HEK293 (cell line): ENCODE results near the gene TRIM24.
"Not testable (repeated sequence)": the region's sequence is repeated elsewhere in the genome, so short reads cannot be mapped to it uniquely, and the experiment has no call there.

ENCODE experiments used
- CTCF ChIA-PET: fragments of 350-600 bp; formaldehyde crosslinking; extraction: SDS; loops from one replicate; lab custom pipeline; 2021; ENCODE audit warnings: antibody characterized with exemption; lab: Yijun Ruan, JAX
- POLR2A ChIA-PET: fragments of 300-600 bp; formaldehyde crosslinking; extraction: SDS; loops from one replicate; lab custom pipeline; 2020; ENCODE audit warnings: antibody characterized with exemption, inconsistent platforms; lab: Yijun Ruan, JAX
- H3K27ac ChIP-seq: fragments of 200-500 bp; sonication (Bioruptor generic); 2 replicates; pipeline ENCODE4 v1.5.1; 2014; ENCODE audit warnings: low read depth, low read length, control low read depth, inconsistent platforms; ENCODE audit errors: extremely low read depth
- H3K36me3 ChIP-seq, 2 experiments: fragments of 200-500 bp in 1 of 2; sonication (Bioruptor generic) in 1 of 2; 1 replicate in 1 of 2; 2 replicates in 1 of 2; pipeline ENCODE4 v1.5.1; 2014 to 2017; ENCODE audit warnings: inconsistent platforms in 2 of 2, low read length in 2 of 2; ENCODE audit not compliant: control insufficient read depth in 2 of 2, insufficient read depth in 1 of 2
- H3K4me1 ChIP-seq: fragments of 200-500 bp; sonication (Bioruptor generic); 2 replicates; pipeline ENCODE4 v1.5.1; 2014; ENCODE audit warnings: mild to moderate bottlenecking, low read length, inconsistent platforms; ENCODE audit not compliant: control insufficient read depth, insufficient read depth
- H3K4me3 ChIP-seq: 2 replicates; pipeline ENCODE4 v1.5.1; 2011; ENCODE audit warnings: low read depth, mild to moderate bottlenecking, control low read depth, low read length, moderate library complexity
- H3K9me3 ChIP-seq: fragments of 200-500 bp; sonication (Bioruptor generic); 2 replicates; pipeline ENCODE4 v1.5.1; 2014; ENCODE audit warnings: low read depth, low read length, inconsistent platforms; ENCODE audit not compliant: control insufficient read depth, insufficient read depth
- BCL6B ChIP-seq: fragments of 450-650 bp; formaldehyde crosslinking; IDR thresholded peaks from 2 replicates; pipeline ENCODE4 v1.5.1; 2017; ENCODE audit warnings: missing biosample characterization, missing genetic modification characterization
- KLF8 ChIP-seq: fragments of 450-650 bp; formaldehyde crosslinking; IDR thresholded peaks from 2 replicates; pipeline ENCODE4 v1.5.1; 2016; ENCODE audit warnings: missing biosample characterization, missing genetic modification characterization
- SETDB1 ChIP-seq: IDR thresholded peaks from one replicate; pipeline ENCODE4 v1.6.1; 2017; ENCODE audit warnings: mild to moderate bottlenecking, low read length, moderate library complexity, mixed read lengths; ENCODE audit not compliant: insufficient read length
- TRIM28 ChIP-seq: IDR thresholded peaks from 2 replicates; pipeline ENCODE4 v1.6.1; 2011; ENCODE audit warnings: low read length, control low read depth, borderline replicate concordance
- ZBTB1 ChIP-seq: fragments of 450-650 bp; formaldehyde crosslinking; IDR thresholded peaks from 2 replicates; pipeline ENCODE4 v1.5.1; 2016; ENCODE audit warnings: missing biosample characterization, missing genetic modification characterization
- ZBTB21 ChIP-seq: fragments of 450-650 bp; formaldehyde crosslinking; IDR thresholded peaks from 2 replicates; pipeline ENCODE4 v1.5.1; 2017; ENCODE audit warnings: missing biosample characterization, missing genetic modification characterization
- ZFP41 ChIP-seq: fragments of 450-650 bp; formaldehyde crosslinking; IDR thresholded peaks from 2 replicates; pipeline ENCODE4 v1.5.1; 2016; ENCODE audit warnings: missing biosample characterization, missing genetic modification characterization, borderline replicate concordance
- ZFP69B ChIP-seq: fragments of 450-650 bp; formaldehyde crosslinking; IDR thresholded peaks from 2 replicates; pipeline ENCODE4 v1.5.1; 2016; ENCODE audit warnings: missing biosample characterization, missing genetic modification characterization
- ZNF146 ChIP-seq: fragments of 450-650 bp; formaldehyde crosslinking; IDR thresholded peaks from 2 replicates; pipeline ENCODE4 v1.5.1; 2016; ENCODE audit warnings: missing biosample characterization, missing genetic modification characterization
- ZNF366 ChIP-seq: fragments of 450-650 bp; formaldehyde crosslinking; conservative IDR thresholded peaks from 2 replicates; pipeline ENCODE4 v1.5.1; 2016; ENCODE audit warnings: missing biosample characterization, missing genetic modification characterization
- ZNF37A ChIP-seq: fragments of 450-650 bp; IDR thresholded peaks from 2 replicates; pipeline ENCODE4 v1.5.1; 2018; ENCODE audit warnings: missing biosample characterization, missing genetic modification characterization
- ZNF416 ChIP-seq: fragments of 450-650 bp; formaldehyde crosslinking; IDR thresholded peaks from 2 replicates; pipeline ENCODE4 v1.5.1; 2016; ENCODE audit warnings: missing biosample characterization, missing genetic modification characterization
- ZNF561 ChIP-seq: fragments of 450-650 bp; IDR thresholded peaks from 2 replicates; pipeline ENCODE4 v1.5.1; 2018; ENCODE audit warnings: missing biosample characterization, missing genetic modification characterization, borderline replicate concordance
- ZNF623 ChIP-seq: fragments of 450-650 bp; formaldehyde crosslinking; IDR thresholded peaks from 2 replicates; pipeline ENCODE4 v1.5.1; 2016; ENCODE audit warnings: missing biosample characterization, missing genetic modification characterization
- ZNF624 ChIP-seq: fragments of 450-650 bp; formaldehyde crosslinking; IDR thresholded peaks from 2 replicates; pipeline ENCODE4 v1.5.1; 2017; ENCODE audit warnings: missing biosample characterization, missing genetic modification characterization
- ZNF626 ChIP-seq: fragments of 450-650 bp; sonication (Bioruptor Pico); formaldehyde crosslinking; IDR thresholded peaks from 2 replicates; pipeline ENCODE4 v1.5.1; 2018; ENCODE audit warnings: missing biosample characterization, missing genetic modification characterization, inconsistent platforms
- ZNF654 ChIP-seq: fragments of 450-650 bp; formaldehyde crosslinking; IDR thresholded peaks from 2 replicates; pipeline ENCODE4 v1.5.1; 2016; ENCODE audit warnings: low read depth, missing biosample characterization, missing genetic modification characterization
- TF ChIP-seq, protein P1 (sequence below): fragments of 450-650 bp; formaldehyde crosslinking; IDR thresholded peaks from 2 replicates; pipeline ENCODE4 v1.5.1; 2016; ENCODE audit warnings: missing biosample characterization, missing genetic modification characterization
- TF ChIP-seq, protein P2 (sequence below): fragments of 450-650 bp; formaldehyde crosslinking; IDR thresholded peaks from 2 replicates; pipeline ENCODE4 v1.5.1; 2016; ENCODE audit warnings: missing biosample characterization, missing genetic modification characterization

TRIM24 gene

GRCh38 chr7:138418403-138418802, 41.7 kb upstream of the TRIM24 start:
- 0 out of 2 replicates have a peak, but pooled peaks have one; percentile 37 for TF ChIP-seq ZNF146 (tag by site-specific recombination)
- TF ChIP-seq, all 188 proteins: peak for 1; not testable (repeated sequence) for 187
- H3K27ac ChIP-seq, H3K9me3 ChIP-seq, H3K36me3 ChIP-seq, H3K4me1 ChIP-seq, H3K4me3 ChIP-seq, POLR2A ChIA-PET: not testable (repeated sequence)
- CTCF ChIA-PET, result interaction anchor here (0.8 kb wide), 1 partner anchor 518 kb away, joined by 3 read pairs; no protein-coding TSS in a partner anchor

DNA sequence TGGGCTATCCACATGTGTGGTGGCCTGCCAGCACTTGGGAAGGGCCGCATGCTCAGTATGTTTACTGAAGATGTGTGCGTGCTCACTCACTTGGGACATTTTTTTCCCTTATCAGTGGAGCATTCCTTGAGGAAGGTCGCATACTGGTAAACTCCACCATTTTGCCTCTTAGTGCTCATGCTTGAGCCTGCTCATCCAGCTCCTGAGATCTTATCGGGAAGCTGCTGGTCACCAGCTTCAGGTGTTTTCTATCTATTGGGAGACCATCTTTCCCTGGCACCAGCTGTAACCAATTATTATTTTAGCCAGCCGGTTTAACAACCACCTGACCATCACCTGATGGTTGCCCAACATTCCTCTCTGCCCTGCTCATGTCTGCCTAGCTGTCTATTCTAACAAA, 35.0 kb upstream of the TRIM24 start:
- Histone ChIP-seq H3K4me3 (no peak overlapping the region), H3K4me1 (no peaks in the 10 kb centered on the region), H3K36me3 (no peaks in the 10 kb centered on the region), H3K9me3 (no peaks in the 10 kb centered on the region), H3K27ac (no peak overlapping the region)
- ChIA-PET POLR2A (no interaction called here), CTCF (no interaction called here)
- TF ChIP-seq ZNF624 (tag by site-specific recombination) (no peak), ZNF623 (tag by site-specific recombination) (no peak), ZNF416 (tag by site-specific recombination) (no peak), ZFP69B (tag by site-specific recombination) (no peak), ZNF366 (tag by site-specific recombination) (no peak), KLF8 (tag by site-specific recombination) (no peak), ZBTB1 (tag by site-specific recombination) (no peak), ZNF626 (tag by site-specific recombination) (no peak), BCL6B (tag by site-specific recombination) (no peak), ZNF654 (tag by site-specific recombination) (no peak), ZFP41 (no peak), ZNF37A (tag by site-specific recombination) (no peak)
- TF ChIP-seq, protein P1, sequence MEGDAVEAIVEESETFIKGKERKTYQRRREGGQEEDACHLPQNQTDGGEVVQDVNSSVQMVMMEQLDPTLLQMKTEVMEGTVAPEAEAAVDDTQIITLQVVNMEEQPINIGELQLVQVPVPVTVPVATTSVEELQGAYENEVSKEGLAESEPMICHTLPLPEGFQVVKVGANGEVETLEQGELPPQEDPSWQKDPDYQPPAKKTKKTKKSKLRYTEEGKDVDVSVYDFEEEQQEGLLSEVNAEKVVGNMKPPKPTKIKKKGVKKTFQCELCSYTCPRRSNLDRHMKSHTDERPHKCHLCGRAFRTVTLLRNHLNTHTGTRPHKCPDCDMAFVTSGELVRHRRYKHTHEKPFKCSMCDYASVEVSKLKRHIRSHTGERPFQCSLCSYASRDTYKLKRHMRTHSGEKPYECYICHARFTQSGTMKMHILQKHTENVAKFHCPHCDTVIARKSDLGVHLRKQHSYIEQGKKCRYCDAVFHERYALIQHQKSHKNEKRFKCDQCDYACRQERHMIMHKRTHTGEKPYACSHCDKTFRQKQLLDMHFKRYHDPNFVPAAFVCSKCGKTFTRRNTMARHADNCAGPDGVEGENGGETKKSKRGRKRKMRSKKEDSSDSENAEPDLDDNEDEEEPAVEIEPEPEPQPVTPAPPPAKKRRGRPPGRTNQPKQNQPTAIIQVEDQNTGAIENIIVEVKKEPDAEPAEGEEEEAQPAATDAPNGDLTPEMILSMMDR (tag by site-specific recombination), result no peak
- TF ChIP-seq, protein P2, sequence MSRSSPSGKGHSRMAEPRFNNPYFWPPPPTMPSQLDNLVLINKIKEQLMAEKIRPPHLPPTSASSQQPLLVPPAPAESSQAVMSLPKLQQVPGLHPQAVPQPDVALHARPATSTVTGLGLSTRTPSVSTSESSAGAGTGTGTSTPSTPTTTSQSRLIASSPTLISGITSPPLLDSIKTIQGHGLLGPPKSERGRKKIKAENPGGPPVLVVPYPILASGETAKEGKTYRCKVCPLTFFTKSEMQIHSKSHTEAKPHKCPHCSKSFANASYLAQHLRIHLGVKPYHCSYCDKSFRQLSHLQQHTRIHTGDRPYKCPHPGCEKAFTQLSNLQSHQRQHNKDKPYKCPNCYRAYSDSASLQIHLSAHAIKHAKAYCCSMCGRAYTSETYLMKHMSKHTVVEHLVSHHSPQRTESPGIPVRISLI (tag by site-specific recombination), result no peak

GRCh38 chr7:138429577-138430250, 30.3 kb upstream of the TRIM24 start:
- TF ChIP-seq ZBTB21 (tag by site-specific recombination) (no peak), ZNF561 (0 out of 2 replicates have a peak, but pooled peaks have one; percentile 51), TRIM28 (peak; percentile 99; the same call in 1 of the 2 replicates), SETDB1 (peak; percentile 100)
- CTCF ChIA-PET, result interaction anchor here (0.6 kb wide), 2 partner anchors 20 to 202 kb away, joined by 3 to 4 read pairs; no protein-coding TSS in a partner anchor

More at GRCh38 chr7:138429577-138430250, 30.3 kb upstream of the TRIM24 start:
- H3K4me1 ChIP-seq, result no peaks in the 10 kb centered on the region
- no peak overlapping the region for H3K4me3 ChIP-seq
- no peaks in the 10 kb centered on the region for H3K36me3 ChIP-seq
- POLR2A ChIA-PET, result no interaction called here
- no peaks in the 10 kb centered on the region for H3K9me3 ChIP-seq
- H3K27ac ChIP-seq, result no peak overlapping the region
